Activated naive CD4-positive, alpha-beta T cell treated with anti-CD3 and anti-CD28 coated beads, Interleukin-2, amount 50 U/mL, for 72 hours (primary cell): ENCODE data around the gene ENOPH1. TPM values are rescaled to one million over a fixed set of nuclear protein-coding genes. Genes with fewer than 3 reads are reported as not detected.
A peak's percentile ranks its signal among the peaks of the same experiment; 100 is the strongest.

Experiments
- ATAC-seq, 2 donors: fragments of 150-1000 bp; cut with Tn5 transposase; 2 replicates each; pipeline ENCODE4 v1.10.0; 2021; ENCODE audit warnings: mild to moderate bottlenecking in 2 of 2, moderate library complexity in 2 of 2
- DNase-seq, 2 donors: peaks; one replicate each; pipeline ENCODE4 v3.0.0; 2021 to 2022; ENCODE audit warnings: low spot score in 2 of 2
- H3K27ac Mint-ChIP-seq, 2 donors: one replicate each; pipeline ENCODE4 v1.8.0; 2022; ENCODE audit warnings: mild to moderate bottlenecking in 2 of 2, mixed read lengths in 2 of 2
- H3K36me3 Mint-ChIP-seq, 2 donors: one replicate each; pipeline ENCODE4 v1.8.0; 2022; ENCODE audit warnings: mixed read lengths in 2 of 2
- H3K9me3 Mint-ChIP-seq, 2 donors: one replicate each; pipeline ENCODE4 v1.8.0; 2022; ENCODE audit warnings: mixed read lengths in 2 of 2
- total RNA-seq, 2 donors: library from RNA; stranded (reverse); gene quantifications; one replicate each; pipeline ENCODE4 v1.2.3, GENCODE V29; 2022

Gene ENOPH1
- total RNA-seq, 2 donors from 2014 or later = 43.7 to 62.2 TPM

DNA sequence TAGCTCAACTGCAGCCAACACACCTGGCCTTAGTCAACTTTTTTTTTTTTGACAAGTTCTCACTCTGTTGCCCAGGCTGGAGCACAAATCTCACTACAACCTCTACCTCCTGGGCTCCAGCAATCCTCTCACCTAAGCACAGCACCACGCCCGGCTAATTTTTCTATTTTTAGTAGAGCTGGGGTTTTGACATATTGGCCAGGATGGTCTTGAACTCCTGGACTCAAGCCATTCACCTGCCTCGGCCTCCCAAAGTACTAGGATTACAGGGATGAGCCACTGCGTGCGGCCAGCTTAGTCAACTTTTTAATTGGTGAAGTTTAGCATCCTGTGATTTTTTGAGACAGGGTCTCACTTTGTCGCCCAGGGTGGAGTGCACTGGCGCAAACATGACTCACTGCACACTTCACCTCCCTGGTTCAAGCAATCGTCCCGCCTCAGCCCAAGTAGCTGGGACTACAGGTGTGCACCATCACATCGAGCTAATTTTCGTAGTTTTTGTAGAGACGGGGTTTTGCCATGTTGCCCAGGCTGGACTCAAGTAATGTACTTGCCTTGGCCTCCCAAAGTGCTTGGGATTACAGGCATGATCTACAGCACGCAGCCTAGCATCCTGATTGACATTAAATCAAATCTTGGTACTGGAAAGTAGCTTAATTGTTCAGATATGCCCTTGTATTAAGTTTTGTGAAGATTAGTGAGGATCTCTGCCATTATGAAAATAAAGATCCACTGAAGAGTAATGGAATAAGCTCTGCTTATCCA lies 8.4 kb upstream of the ENOPH1 start:
- DNase-seq = peak in 1 of 2 donors; percentile 15
- peaks cover 30 to 50% of the 10 kb centered on the region in 2 donors for H3K36me3 Mint-ChIP-seq
- H3K27ac Mint-ChIP-seq = peak overlapping the region in 1 of 2 donors; percentile 91
- no peaks in the 10 kb centered on the region for H3K9me3 Mint-ChIP-seq
- ATAC-seq = peak; percentile 21 to 37

GRCh38 chr4:82422616-82423015 lies 7.8 kb upstream of the ENOPH1 start:
- Mint-ChIP-seq H3K27ac (peak overlapping the region in 1 of 2 donors; percentile 91), H3K9me3 (no peaks in the 10 kb centered on the region), H3K36me3 (peaks cover 37 to 56% of the 10 kb centered on the region in 2 donors)
- ATAC-seq (no peak), DNase-seq (no peak)

DNA sequence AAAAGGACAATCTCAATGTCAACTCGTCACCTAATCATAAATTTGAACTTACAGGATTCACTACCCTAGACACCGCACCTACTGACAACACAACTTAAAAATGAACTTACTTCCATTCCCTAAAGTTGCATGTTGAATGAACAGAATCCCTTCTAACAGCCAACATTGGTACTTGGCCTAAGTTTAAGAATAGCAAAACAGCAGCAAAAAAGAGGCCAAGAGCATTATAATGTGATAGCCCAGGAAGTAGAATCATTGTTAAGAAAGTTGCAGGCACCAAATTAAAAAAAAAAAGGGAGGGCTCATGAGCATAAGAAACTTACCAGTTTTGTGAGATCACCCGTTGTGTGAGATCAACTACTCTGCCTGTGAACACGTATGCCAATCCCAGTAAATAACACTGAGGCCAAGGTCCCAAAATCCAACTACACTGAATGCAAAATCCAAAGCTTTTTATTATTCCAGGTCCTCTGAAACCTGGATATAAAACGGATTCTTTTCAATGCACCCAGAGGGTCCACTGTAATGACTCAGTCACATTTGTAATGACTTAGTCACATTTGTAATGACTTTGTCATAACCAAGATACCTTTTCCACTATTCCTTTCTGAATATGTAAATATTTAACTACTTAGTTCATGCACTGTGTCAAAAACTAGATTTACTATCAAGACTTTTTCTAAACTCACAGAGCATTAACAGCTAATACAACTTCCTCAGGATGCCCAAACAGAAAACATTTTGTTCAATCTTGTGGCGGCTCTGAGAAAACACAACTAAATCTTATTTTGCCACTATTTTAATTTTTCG lies 6.9 kb upstream of the ENOPH1 start:
- Mint-ChIP-seq H3K9me3 (no peaks in the 10 kb centered on the region), H3K36me3 (peaks cover 45 to 64% of the 10 kb centered on the region in 2 donors), H3K27ac (peak overlapping the region; percentile 42 to 87)
- DNase-seq = peak in 1 of 2 donors; percentile 10
- peak; percentile 21 to 57 for ATAC-seq

- peaks cover 55 to 79% of the 10 kb centered on the region in 2 donors for H3K36me3 Mint-ChIP-seq
- no peak for DNase-seq
- ATAC-seq = no peak
- H3K9me3 Mint-ChIP-seq = no peaks in the 10 kb centered on the region
- peak overlapping the region in 1 of 2 donors; percentile 69 for H3K27ac Mint-ChIP-seq
Measured at GRCh38 chr4:82425478-82425877, 4.9 kb upstream of the ENOPH1 start.

GRCh38 chr4:82428526-82428968 lies 1.8 kb upstream of the ENOPH1 start:
- peaks cover 62 to 81% of the 10 kb centered on the region in 2 donors for H3K36me3 Mint-ChIP-seq

GRCh38 chr4:82428969-82429727 lies 1.2 kb upstream of the ENOPH1 start:
- no peaks in the 10 kb centered on the region for H3K9me3 Mint-ChIP-seq
- ATAC-seq (peak; percentile 57 to 58), DNase-seq (peak; percentile 93 to 95)
- H3K27ac Mint-ChIP-seq = peak overlapping the region; percentile 88 to 98
- peaks cover 56 to 79% of the 10 kb centered on the region in 2 donors for H3K36me3 Mint-ChIP-seq

More at GRCh38 chr4:82428526-82428968, 1.8 kb upstream of the ENOPH1 start:
- no peaks in the 10 kb centered on the region for H3K9me3 Mint-ChIP-seq
- ATAC-seq (no peak), DNase-seq (no peak)
- H3K27ac Mint-ChIP-seq = peak overlapping the region; percentile 88 to 96

- Mint-ChIP-seq H3K27ac (peak overlapping the region; percentile 88 to 98), H3K9me3 (no peaks in the 10 kb centered on the region), H3K36me3 (peaks cover 55 to 76% of the 10 kb centered on the region in 2 donors)
- ATAC-seq (peak in 1 of 2 donors; percentile 2), DNase-seq (no peak)
Measured at GRCh38 chr4:82429728-82430192, 630 bp upstream of the ENOPH1 start.

DNA sequence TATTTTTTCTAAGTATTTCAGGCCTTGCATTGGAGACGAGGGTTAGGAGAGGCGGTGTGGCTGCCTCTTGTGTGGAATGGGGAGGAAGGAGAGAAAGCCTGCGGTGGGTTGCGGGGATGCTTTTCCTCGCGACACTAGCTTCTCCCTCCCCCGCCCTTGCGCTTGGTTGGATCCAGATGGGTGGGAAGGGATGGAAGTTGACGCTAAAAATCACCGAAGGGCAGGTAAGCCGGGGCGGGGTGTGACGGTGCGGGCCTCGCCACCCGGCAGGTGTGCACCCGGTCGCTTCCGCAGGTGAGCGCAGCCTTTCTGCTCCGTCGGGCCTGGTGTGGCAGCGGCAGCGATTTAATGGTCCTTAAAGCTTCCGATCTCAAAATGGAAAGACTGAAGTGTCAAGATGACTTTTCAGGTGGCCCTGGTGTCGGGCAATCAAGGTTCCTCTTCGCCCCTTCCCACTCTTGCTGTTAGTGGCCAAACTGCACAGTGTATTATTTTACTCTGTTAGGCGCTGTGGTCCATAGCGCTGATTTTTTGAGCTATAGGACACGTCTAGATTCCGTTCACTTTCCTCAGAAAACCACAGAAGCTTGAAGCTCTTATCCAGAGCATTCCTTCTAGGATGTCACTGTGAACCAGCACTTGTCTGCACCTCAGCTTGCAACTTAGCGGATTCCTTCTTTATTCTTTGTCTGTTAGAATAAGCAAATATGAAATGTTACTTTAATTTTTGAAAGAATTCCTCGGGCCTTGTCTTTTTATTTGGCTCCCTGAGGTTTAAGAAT lies 765 bp downstream of the ENOPH1 start:
- peaks cover 45 to 73% of the 10 kb centered on the region in 2 donors for H3K36me3 Mint-ChIP-seq
- no peaks in the 10 kb centered on the region for H3K9me3 Mint-ChIP-seq
- DNase-seq (peak; percentile 27 to 60), ATAC-seq (no peak)
- peak overlapping the region; percentile 88 to 99 for H3K27ac Mint-ChIP-seq

- H3K36me3 Mint-ChIP-seq = peaks cover 39 to 73% of the 10 kb centered on the region in 2 donors
- ATAC-seq (no peak), DNase-seq (no peak)
- no peaks in the 10 kb centered on the region for H3K9me3 Mint-ChIP-seq
- peak overlapping the region; percentile 52 to 88 for H3K27ac Mint-ChIP-seq
Measured at GRCh38 chr4:82431831-82432230, 1.4 kb downstream of the ENOPH1 start.

GRCh38 chr4:82432596-82432995 lies 2.2 kb downstream of the ENOPH1 start:
- H3K27ac Mint-ChIP-seq = peak overlapping the region; percentile 52 to 88
- no peaks in the 10 kb centered on the region for H3K9me3 Mint-ChIP-seq
- no peak for ATAC-seq
- no peak for DNase-seq
- H3K36me3 Mint-ChIP-seq = peaks cover 31 to 73% of the 10 kb centered on the region in 2 donors

DNA sequence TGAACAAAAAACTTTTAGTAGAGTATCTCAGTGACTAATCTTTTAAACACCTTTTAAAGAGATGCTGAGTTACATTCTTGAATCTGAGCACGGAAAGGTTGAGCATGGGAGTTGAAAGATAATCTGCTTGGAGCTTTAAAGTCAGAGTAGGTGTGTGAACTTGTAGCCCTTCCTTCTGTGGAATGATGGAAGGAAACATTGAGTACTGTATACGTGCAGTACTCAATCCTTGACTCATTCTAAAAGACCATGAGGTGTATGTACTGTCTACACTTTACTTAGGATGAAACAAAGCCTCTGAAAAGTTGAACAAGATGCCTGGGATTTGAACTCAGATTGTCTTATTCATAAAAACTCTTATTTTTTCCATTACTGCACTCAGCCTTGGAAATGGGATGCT lies 3.4 kb downstream of the ENOPH1 start:
- peak overlapping the region; percentile 85 to 96 for H3K27ac Mint-ChIP-seq
- peak; percentile 26 to 54 for ATAC-seq
- no peak for DNase-seq
- no peaks in the 10 kb centered on the region for H3K9me3 Mint-ChIP-seq
- peaks cover 19 to 69% of the 10 kb centered on the region in 2 donors for H3K36me3 Mint-ChIP-seq

DNA sequence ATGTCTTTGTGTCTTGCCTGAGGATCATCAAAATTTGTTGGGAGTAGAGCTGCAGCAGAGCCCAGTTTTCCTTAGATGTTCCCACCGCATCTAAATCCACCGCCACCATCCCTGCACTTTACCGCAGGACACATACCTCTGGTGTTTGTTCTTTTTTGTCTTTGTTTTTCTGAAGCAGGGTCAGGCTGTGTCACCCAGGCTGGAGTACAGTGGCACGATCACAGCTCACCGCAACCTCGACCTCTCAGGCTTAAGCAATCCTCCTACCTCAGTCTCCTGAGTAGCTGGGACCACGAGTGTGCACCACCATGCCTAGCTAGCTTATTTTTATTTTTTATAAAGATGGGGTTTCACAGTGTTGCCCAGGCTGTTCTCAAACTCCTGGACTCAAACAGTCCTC lies 4.6 kb downstream of the ENOPH1 start:
- Mint-ChIP-seq H3K9me3 (no peaks in the 10 kb centered on the region), H3K36me3 (peaks cover 13 to 67% of the 10 kb centered on the region in 2 donors), H3K27ac (peak overlapping the region in 1 of 2 donors; percentile 96)
- DNase-seq (no peak), ATAC-seq (no peak)

- DNase-seq (no peak), ATAC-seq (no peak)
- H3K27ac Mint-ChIP-seq = peak overlapping the region in 1 of 2 donors; percentile 77
- H3K36me3 Mint-ChIP-seq = peaks cover 9 to 64% of the 10 kb centered on the region in 2 donors
- no peaks in the 10 kb centered on the region for H3K9me3 Mint-ChIP-seq
Measured at GRCh38 chr4:82436130-82436529, 5.7 kb downstream of the ENOPH1 start.

DNA sequence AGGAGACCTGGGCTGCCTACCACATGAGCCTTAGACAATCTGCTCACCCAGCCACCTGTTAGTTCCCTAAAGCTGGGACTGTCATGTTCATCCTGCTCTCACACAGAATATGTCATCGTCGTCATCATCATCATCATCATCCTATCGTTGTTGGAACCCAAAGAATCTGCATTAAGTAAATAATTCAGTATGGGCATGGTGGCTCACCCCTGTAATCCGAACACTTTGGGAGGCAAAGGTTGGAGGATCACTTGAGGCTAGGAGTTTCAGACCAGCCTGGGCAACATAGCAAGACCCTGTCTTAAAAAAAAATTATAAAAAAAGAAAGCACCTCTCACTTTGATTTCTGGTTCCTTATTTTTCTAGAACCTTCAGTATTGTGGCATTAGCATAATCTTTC lies 6.4 kb downstream of the ENOPH1 start:
- Mint-ChIP-seq H3K27ac (peak overlapping the region; percentile 67 to 77), H3K9me3 (no peaks in the 10 kb centered on the region), H3K36me3 (peaks cover 5 to 62% of the 10 kb centered on the region in 2 donors)
- DNase-seq (no peak), ATAC-seq (no peak)

GRCh38 chr4:82437285-82438005 lies 7.1 kb downstream of the ENOPH1 start:
- peak overlapping the region in 1 of 2 donors; percentile 67 for H3K27ac Mint-ChIP-seq

More at GRCh38 chr4:82437285-82438005, 7.1 kb downstream of the ENOPH1 start:
- ATAC-seq = no peak
- Mint-ChIP-seq H3K36me3 (peaks cover 5 to 62% of the 10 kb centered on the region in 2 donors), H3K9me3 (no peaks in the 10 kb centered on the region)
- DNase-seq = no peak
